HG02798 (cell line): ENCODE results near the gene PTPA.

Experiments
- ATAC-seq: cut with Tn5 transposase; IDR thresholded peaks from one replicate; pipeline ENCODE4 v1.9.1; 2021; ENCODE audit warnings: mild to moderate bottlenecking; ENCODE audit not compliant: unreplicated experiment, poor library complexity

Gene PTPA

GRCh38 chr9:129173296-129174101 is 62.3 kb downstream of the PTPA start:
- no peak for ATAC-seq

GRCh38 chr9:129174102-129174723 is 63.0 kb downstream of the PTPA start:
- no peak for ATAC-seq

GRCh38 chr9:129174724-129175514 is 63.7 kb downstream of the PTPA start:
- no peak for ATAC-seq

GRCh38 chr9:129175515-129175824 is 64.3 kb downstream of the PTPA start:
- no peak for ATAC-seq

GRCh38 chr9:129175825-129176633 is 64.8 kb downstream of the PTPA start:
- no peak for ATAC-seq

GRCh38 chr9:129176701-129177442 is 65.7 kb downstream of the PTPA start:
- ATAC-seq: no peak

- peak; percentile 19 for ATAC-seq
These were observed 66.2 kb downstream of the PTPA start for GRCh38 chr9:129177443-129177790.

- ATAC-seq: peak; percentile 86
These were observed 66.8 kb downstream of the PTPA start, which contains the start of gene IER5L for GRCh38 chr9:129177791-129178567. Gene IER5L, minus strand, starts transcription at chr9:129178261. Its CDS starts 209 bp downstream, at chr9:129178052.

- ATAC-seq: no peak
These were observed 67.6 kb downstream of the PTPA start for GRCh38 chr9:129178568-129179382.

- ATAC-seq: no peak
These were observed 70.0 kb downstream of the PTPA start for GRCh38 chr9:129181246-129181645.

GRCh38 chr9:129182122-129182521 is 70.9 kb downstream of the PTPA start:
- ATAC-seq: no peak

GRCh38 chr9:129182625-129183494 is 71.6 kb downstream of the PTPA start:
- ATAC-seq: no peak

GRCh38 chr9:129183495-129184218 is 72.4 kb downstream of the PTPA start:
- ATAC-seq: no peak

- ATAC-seq: no peak
These were observed 73.0 kb downstream of the PTPA start for GRCh38 chr9:129184219-129184524.

- ATAC-seq: no peak
These were observed 73.4 kb downstream of the PTPA start for GRCh38 chr9:129184596-129185122.

GRCh38 chr9:129185402-129185801 is 74.2 kb downstream of the PTPA start:
- ATAC-seq: no peak

- no peak for ATAC-seq
These were observed 74.8 kb downstream of the PTPA start for GRCh38 chr9:129185991-129186390.
